Measurements from ENCODE around the gene CAMK1D.

Gene CAMK1D

GRCh38 chr10:12757351-12757750, 408.0 kb downstream of the CAMK1D start (continued):
- TF ChIP-seq ZNF350 (tag by site-specific recombination; IDR thresholded peaks at IDR 0.05) = no peak
- no peak for TF ChIP-seq PRDM1 (tag by site-specific recombination; IDR thresholded peaks at IDR 0.05)
- no peak for TF ChIP-seq ZNF624 (tag by site-specific recombination; IDR thresholded peaks at IDR 0.05)
- TF ChIP-seq ZNF292 (tag by site-specific recombination; IDR thresholded peaks at IDR 0.05; ENCODE audit: borderline replicate concordance, low read depth) = no peak
- TF ChIP-seq ZBTB11 (tag by site-specific recombination; conservative IDR thresholded peaks at IDR 0.05; ENCODE audit: low read depth) = no peak
- TF ChIP-seq ZNF639 (tag by site-specific recombination; IDR thresholded peaks at IDR 0.05) = no peak
- no peak for TF ChIP-seq ZNF560 (tag by site-specific recombination; IDR thresholded peaks at IDR 0.05; ENCODE audit: borderline replicate concordance)
- TF ChIP-seq ZNF488 (tag by site-specific recombination; IDR thresholded peaks at IDR 0.05) = no peak

- Histone ChIP-seq H3K27ac (ENCODE audit: extremely low read depth, low read depth, low read length) (no peak overlapping the region), H3K9me3 (ENCODE audit: control insufficient read depth, insufficient read depth, low read depth, low read length) (no peaks in the 10 kb centered on the region), H3K4me3 (ENCODE audit: low read depth, low read length) (no peak overlapping the region), H3K4me1 (ENCODE audit: control insufficient read depth, insufficient read depth, low read length) (no peaks in the 10 kb centered on the region), H3K36me3 (ENCODE audit: control insufficient read depth in 2 of 2, insufficient read depth in 1 of 2, low read length in 2 of 2) (no peaks in the 10 kb centered on the region)
- TF ChIP-seq SCRT1 (tag by site-specific recombination; IDR thresholded peaks at IDR 0.05; ENCODE audit: borderline replicate concordance) (no peak), MEIS1 (CRISPR knock-in tag; IDR thresholded peaks at IDR 0.05; ENCODE audit: borderline replicate concordance) (no peak), GLI2 (tag by site-specific recombination; IDR thresholded peaks at IDR 0.05; ENCODE audit: borderline replicate concordance, low read depth) (no peak), ZNF548 (tag by site-specific recombination; IDR thresholded peaks at IDR 0.05) (no peak), AEBP2 (tag by site-specific recombination; IDR thresholded peaks at IDR 0.05; ENCODE audit: borderline replicate concordance) (no peak), ZSCAN18 (tag by site-specific recombination; IDR thresholded peaks at IDR 0.05) (no peak), MYNN (tag by site-specific recombination; IDR thresholded peaks at IDR 0.05; ENCODE audit: borderline replicate concordance) (no peak), ZBTB7A (tag by site-specific recombination; IDR thresholded peaks at IDR 0.05; ENCODE audit: low read depth) (no peak), ZIC2 (tag by site-specific recombination; IDR thresholded peaks at IDR 0.05) (no peak), ZNF354C (tag by site-specific recombination; IDR thresholded peaks at IDR 0.05; ENCODE audit: borderline replicate concordance, low read depth) (no peak), ZNF571 (tag by site-specific recombination; IDR thresholded peaks at IDR 0.05) (no peak), OVOL3 (tag by site-specific recombination; IDR thresholded peaks at IDR 0.05) (no peak), ZNF266 (tag by site-specific recombination; IDR thresholded peaks at IDR 0.05; ENCODE audit: low read depth) (no peak), ZNF544 (tag by site-specific recombination; IDR thresholded peaks at IDR 0.05) (no peak), ZNF292 (tag by site-specific recombination; IDR thresholded peaks at IDR 0.05; ENCODE audit: borderline replicate concordance, low read depth) (no peak), ZBTB1 (tag by site-specific recombination; IDR thresholded peaks at IDR 0.05) (no peak), ZNF707 (tag by site-specific recombination; IDR thresholded peaks at IDR 0.05) (no peak), ZNF561 (tag by site-specific recombination; IDR thresholded peaks at IDR 0.05; ENCODE audit: borderline replicate concordance) (no peak), ZNF184 (tag by site-specific recombination; IDR thresholded peaks at IDR 0.05) (no peak)
- CTCF ChIA-PET = no interaction called here
- POLR2A ChIA-PET = interaction anchor here (0.7 kb wide), 1 partner anchor 20 kb away, joined by 7 read pairs; no protein-coding TSS in a partner anchor
Measured at GRCh38 chr10:12758271-12758670, 408.9 kb downstream of the CAMK1D start.

Data from HEK293 (cell line).